HG02588 (cell line): ENCODE data around the gene EVPL.

Experiments used
- ATAC-seq: cut with Tn5 transposase; IDR thresholded peaks from one replicate; pipeline ENCODE4 v1.9.1; 2021; ENCODE audit warnings: mild to moderate bottlenecking, moderate library complexity; ENCODE audit not compliant: unreplicated experiment

The EVPL gene

DNA sequence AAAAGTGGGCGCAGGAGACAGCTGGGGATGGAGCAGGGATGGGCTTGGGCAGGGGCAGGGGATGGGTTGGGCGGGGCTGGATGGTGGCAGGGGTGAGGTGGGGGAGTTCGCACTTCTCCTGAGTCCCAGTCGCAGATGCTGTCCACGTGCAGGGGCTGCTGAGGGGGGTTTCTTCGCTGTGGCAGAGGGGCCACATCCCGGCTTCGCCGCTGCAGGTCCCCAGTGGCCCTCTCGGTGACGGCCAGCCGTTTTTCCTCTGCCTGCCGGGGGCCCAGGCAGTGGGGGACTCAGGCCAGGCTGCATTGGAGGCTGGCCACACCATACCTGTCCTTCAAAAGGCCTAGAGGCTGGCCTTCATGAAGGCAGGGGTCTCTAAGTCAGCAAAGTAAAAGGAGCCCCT is 8.3 kb downstream of the EVPL start:
- ATAC-seq, result no peak

- ATAC-seq, result no peak
Measured at GRCh38 chr17:76018340-76018680, 8.8 kb downstream of the EVPL start.

- no peak for ATAC-seq
Measured at GRCh38 chr17:76017481-76018339, 9.4 kb downstream of the EVPL start.

GRCh38 chr17:76014925-76015261 is 12.2 kb downstream of the EVPL start:
- ATAC-seq, result no peak

DNA sequence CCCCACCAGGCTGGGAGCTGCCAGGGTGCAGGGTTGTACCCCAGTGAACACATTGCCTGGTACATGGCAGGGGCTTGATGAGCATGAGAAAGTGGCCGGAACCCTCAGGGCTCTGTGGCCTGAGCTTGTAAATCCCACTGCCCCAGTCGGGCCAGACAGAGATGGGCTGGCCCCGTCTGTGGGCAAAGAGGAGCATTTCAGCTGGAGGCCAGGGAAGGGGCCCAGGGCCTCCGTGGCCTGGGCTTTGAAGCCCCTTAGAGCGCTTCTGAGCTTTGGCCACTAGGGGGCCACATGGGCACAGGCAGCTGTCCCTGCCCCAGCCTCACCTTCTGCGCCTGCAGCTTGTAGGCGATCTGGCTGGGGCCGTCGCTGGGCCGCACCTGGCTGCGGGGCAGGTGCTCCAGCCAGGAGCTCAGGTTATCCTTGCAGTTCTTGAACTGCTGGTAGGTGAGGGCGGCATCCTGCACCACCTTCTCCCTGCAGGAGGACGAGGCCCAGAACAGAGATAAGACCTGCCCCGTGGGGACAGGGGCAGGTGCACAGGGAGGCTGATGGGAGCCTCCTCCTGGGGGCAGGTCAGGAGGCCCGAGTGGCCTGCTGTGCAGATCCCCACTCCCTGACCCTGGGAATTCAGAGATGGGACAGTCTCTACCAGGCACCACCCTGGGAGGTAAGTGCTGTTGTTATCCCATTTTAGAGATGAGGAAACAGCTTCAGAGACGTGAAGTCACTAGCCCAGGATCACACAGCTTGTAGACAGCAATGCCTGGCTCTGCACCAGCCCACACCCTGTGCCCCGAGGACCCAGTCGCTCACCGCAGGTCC is 12.8 kb downstream of the EVPL start:
- no peak for ATAC-seq

GRCh38 chr17:76013377-76013932 is 13.7 kb downstream of the EVPL start:
- no peak for ATAC-seq

DNA sequence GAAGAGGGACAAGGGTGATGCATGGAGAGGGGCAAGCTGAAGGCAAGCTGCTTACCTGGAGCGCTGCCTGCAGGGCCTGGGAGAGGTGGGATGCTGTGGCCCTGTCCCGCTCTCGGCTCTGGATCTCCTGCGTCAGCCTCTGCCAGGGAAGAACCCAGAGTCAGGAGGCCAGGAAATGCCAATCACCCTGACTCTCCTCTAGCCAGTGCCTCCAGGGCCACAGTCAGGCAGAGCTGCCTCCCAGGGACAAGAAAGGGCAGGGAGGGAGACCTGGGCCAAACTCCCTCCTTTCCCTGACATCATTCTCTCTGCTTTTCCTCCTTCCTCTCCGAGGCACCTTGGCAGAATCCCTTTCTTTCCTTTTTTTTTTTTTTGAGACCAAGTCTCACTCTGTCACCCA is 15.2 kb downstream of the EVPL start:
- no peak for ATAC-seq

GRCh38 chr17:76009969-76010661 is 17.0 kb downstream of the EVPL start:
- ATAC-seq, result no peak

- ATAC-seq, result no peak
Measured at GRCh38 chr17:76009447-76009846, 17.7 kb downstream of the EVPL start.

- no peak for ATAC-seq
Measured at GRCh38 chr17:76008630-76009425, 18.3 kb downstream of the EVPL start.

DNA sequence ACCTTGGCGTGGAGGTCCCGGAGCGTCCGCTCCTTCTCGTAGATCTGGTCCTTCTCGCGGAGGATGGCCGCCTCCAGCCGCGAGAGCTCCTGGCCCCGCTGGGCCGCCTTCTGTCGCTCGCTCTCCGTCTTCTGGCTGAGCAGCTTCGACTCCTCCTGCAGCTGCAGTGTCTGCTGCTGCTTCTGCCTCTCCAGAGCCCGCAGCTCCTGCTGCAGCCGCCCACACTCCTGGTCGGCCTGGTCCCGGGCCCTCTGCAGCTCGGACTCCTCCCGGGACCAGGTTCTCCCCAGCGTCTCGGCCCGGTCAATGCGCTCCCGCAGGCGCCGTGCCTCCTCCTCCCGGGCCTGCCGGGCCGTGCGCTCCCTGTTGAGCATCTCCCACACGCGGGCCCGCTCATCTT is 18.9 kb downstream of the EVPL start:
- no peak for ATAC-seq

GRCh38 chr17:76007850-76008165 is 19.3 kb downstream of the EVPL start:
- ATAC-seq, result no peak

DNA sequence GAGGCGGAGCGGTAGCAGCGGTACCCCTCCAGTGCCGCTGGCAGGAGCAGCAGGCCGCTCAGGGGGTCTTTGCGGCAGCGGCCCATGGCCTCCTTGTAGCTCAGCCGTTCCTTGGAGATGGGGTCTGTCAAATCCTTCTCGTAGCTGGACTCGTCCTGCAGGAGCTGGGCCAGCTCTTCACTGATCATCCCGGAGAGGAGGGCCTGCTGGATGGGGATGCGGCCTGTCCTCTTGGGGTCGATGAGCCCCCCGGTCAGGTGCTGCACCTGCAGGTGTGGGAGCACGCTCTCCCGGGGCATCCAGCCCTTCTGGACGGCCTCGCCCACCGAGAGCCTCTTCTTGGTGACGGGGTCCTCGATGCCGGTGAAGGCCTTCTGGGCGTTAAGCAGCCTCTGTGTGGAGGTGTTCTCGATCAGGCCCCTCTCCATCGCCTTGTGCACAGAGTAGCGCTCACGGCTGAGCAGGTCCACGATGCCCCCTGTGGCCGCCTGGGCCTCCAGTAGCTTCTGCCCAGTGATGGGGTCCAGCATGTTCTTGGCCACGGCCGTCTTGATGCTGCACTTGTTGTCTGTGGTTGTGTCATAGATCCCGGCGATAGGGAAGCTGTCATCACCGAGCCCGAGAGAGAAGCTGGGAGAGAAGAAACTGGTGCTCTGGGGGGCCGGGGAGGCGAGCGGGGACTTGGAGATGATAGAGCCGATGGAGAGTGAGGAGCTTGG is 19.8 kb downstream of the EVPL start:
- no peak for ATAC-seq

DNA sequence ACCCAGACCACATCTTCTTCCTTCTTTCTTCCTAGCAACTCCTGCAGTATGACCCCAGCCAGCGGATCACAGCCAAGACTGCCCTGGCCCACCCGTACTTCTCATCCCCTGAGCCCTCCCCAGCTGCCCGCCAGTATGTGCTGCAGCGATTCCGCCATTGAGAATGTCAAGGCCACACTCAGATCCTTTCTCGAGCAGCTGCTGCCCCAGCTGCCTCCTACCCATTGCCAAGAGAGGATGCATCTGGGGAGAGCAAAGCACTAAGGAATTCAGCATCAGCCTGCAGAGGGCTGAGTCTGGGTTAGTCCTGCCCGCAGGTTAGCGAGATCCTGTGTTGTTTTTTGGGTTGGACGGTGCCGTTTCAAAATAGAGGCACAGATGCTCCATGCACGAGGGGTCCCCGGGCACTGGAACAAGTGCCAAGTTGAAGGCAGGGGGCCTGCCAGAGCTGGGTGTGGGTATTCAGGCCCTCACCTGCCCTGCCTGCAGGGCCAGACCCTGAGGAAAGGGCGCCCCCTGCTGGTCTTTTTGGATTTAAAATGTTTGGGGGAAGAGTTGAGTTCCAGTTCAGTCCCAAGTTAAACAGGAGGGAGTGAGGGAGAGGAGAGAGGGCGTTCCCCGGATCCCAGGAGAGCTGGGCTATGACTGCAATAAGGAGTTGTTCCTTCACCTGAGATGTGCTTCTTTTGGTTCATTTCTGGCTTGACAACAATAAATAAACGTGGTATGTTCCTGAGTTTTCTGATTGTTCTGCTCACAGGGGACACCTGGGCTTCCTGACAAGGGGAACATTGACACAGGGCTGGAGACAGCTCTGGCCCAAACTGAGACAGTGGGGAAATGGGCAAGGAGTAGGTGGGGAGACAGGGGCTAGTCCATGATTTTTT is 21.6 kb downstream of the EVPL start:
- no peak for ATAC-seq

- no peak for ATAC-seq
Measured at GRCh38 chr17:76004750-76005262, 22.3 kb downstream of the EVPL start.

DNA sequence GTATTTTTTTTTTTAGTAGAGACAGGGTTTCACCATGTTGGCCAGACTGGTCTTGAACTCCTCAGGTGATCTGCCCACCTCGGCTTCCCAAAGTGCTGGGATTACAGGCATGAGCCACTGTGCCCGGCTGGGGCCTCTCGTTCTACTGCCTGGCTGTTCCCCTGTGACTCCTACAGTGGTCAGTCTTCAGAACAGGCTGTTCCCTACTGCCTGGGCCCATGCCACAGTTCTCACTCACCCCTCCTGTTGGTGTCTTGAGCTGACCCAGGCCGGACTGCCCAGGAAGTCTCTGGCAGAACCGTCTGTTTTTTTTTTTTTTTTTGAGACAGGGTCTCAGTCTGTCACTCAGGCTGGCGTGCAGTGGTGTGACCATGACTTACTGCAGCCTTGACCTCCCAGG is 23.2 kb downstream of the EVPL start:
- ATAC-seq, result no peak

- no peak for ATAC-seq
Measured at GRCh38 chr17:76002100-76002499, 25.0 kb downstream of the EVPL start.

GRCh38 chr17:76000755-76001521 is 26.2 kb downstream of the EVPL start, which contains the start of gene CDK3:
Gene CDK3 (plus strand): TSS chr17:76000855. CDS start chr17:76001426, 571 bp downstream.
- ATAC-seq, result no peak
